C1 segment of cervical spinal cord (tissue), 14 donors: Measurements from ENCODE around the gene PLAC1.

Source experiments
- DNase-seq, 14 donors: peaks; one replicate each; lab custom pipeline; 2025; lab: John Stamatoyannopoulos, UW

The PLAC1 gene

GRCh38 chrX:134631426-134632346 lies 26.6 kb downstream of the PLAC1 start:
- DNase-seq = no peak

- DNase-seq = no peak
Measured at GRCh38 chrX:134628663-134629062, 29.6 kb downstream of the PLAC1 start.

GRCh38 chrX:134626434-134626833 lies 31.8 kb downstream of the PLAC1 start:
- DNase-seq = no peak

GRCh38 chrX:134625315-134625718 lies 33.0 kb downstream of the PLAC1 start:
- DNase-seq = peak in 1 of 14 donors; percentile 9

- no peak for DNase-seq
Measured at GRCh38 chrX:134624046-134624430, 34.2 kb downstream of the PLAC1 start.

GRCh38 chrX:134623293-134624045 lies 34.8 kb downstream of the PLAC1 start:
- DNase-seq = no peak

GRCh38 chrX:134622813-134623185 lies 35.5 kb downstream of the PLAC1 start:
- no peak for DNase-seq

- DNase-seq = no peak
Measured at GRCh38 chrX:134622056-134622812, 36.0 kb downstream of the PLAC1 start.

- no peak for DNase-seq
Measured at GRCh38 chrX:134619838-134620237, 38.4 kb downstream of the PLAC1 start.

GRCh38 chrX:134613396-134613795 lies 44.9 kb downstream of the PLAC1 start:
- no peak for DNase-seq

- DNase-seq = no peak
Measured at GRCh38 chrX:134608153-134608552, 50.1 kb downstream of the PLAC1 start.

GRCh38 chrX:134607523-134607922 lies 50.7 kb downstream of the PLAC1 start:
- no peak for DNase-seq

GRCh38 chrX:134604701-134605311 lies 53.5 kb downstream of the PLAC1 start:
- DNase-seq = no peak

- no peak for DNase-seq
Measured at GRCh38 chrX:134603806-134604700, 54.2 kb downstream of the PLAC1 start.

- no peak for DNase-seq
Measured at GRCh38 chrX:134602410-134602809, 55.9 kb downstream of the PLAC1 start.

GRCh38 chrX:134601240-134601765 lies 57.0 kb downstream of the PLAC1 start:
- no peak for DNase-seq

GRCh38 chrX:134600714-134601113 lies 57.6 kb downstream of the PLAC1 start:
- DNase-seq = no peak

- DNase-seq = no peak
Measured at GRCh38 chrX:134599184-134599914, 58.9 kb downstream of the PLAC1 start.

- no peak for DNase-seq
Measured at GRCh38 chrX:134592303-134592702, 66.0 kb downstream of the PLAC1 start.

- no peak for DNase-seq
Measured at GRCh38 chrX:134591502-134591901, 66.8 kb downstream of the PLAC1 start.
